ENCODE results near the gene LRRC28. TPM values are rescaled to one million over a fixed set of nuclear protein-coding genes. Genes with fewer than 3 reads are reported as not detected.

LRRC28 gene
- total RNA-seq, 4 donors from 2014 or later, result 29.3 to 39.7 (median 34.8) TPM

GRCh38 chr15:99402014-99402729 lies 150.9 kb downstream of the LRRC28 start:
- DNase-seq (ENCODE audit: low spot score in 2 of 2), result peak in 1 of 2 donors; percentile 74
- H3K4me3 ChIP-seq (ENCODE audit: low read depth, poor library complexity, severe bottlenecking), result no peak overlapping the region
- TF ChIP-seq POLR2A (IDR thresholded peaks at IDR 0.05) (no peak), CTCF (IDR thresholded peaks at IDR 0.05) (no peak)
- WGBS, 2 donors, result 38 to 39% methylated on average over 13 of the region's 13 CpGs
- intact Hi-C loops (cut with DNase I; ENCODE audit: low total_unique reads), result no loop called here

GRCh38 chr15:99403597-99403996 lies 152.3 kb downstream of the LRRC28 start:
- H3K4me3 ChIP-seq (ENCODE audit: low read depth, poor library complexity, severe bottlenecking), result no peak overlapping the region
- intact Hi-C loops (cut with DNase I; ENCODE audit: low total_unique reads), result no loop called here
- 84% methylated on average over 11 of the region's 11 CpGs for WGBS, 2 donors
- TF ChIP-seq POLR2A (IDR thresholded peaks at IDR 0.05) (no peak), CTCF (IDR thresholded peaks at IDR 0.05) (no peak)
- peak in 1 of 2 donors; percentile 70 for DNase-seq (ENCODE audit: low spot score in 2 of 2)

- H3K4me3 ChIP-seq (ENCODE audit: low read depth, poor library complexity, severe bottlenecking), result no peak overlapping the region
- intact Hi-C loops (cut with DNase I; ENCODE audit: low total_unique reads), result no loop called here
- WGBS, 2 donors, result 89 to 91% methylated on average over 16 of the region's 16 CpGs
- no peak for TF ChIP-seq CTCF (IDR thresholded peaks at IDR 0.05)
- no peak for TF ChIP-seq POLR2A (IDR thresholded peaks at IDR 0.05)
- peak in 1 of 2 donors; percentile 81 for DNase-seq (ENCODE audit: low spot score in 2 of 2)
These were observed 153.2 kb downstream of the LRRC28 start for GRCh38 chr15:99404454-99404853.

GRCh38 chr15:99406120-99406519 lies 154.8 kb downstream of the LRRC28 start:
- TF ChIP-seq CTCF (IDR thresholded peaks at IDR 0.05) (no peak), POLR2A (IDR thresholded peaks at IDR 0.05) (no peak)
- intact Hi-C loops (cut with DNase I; ENCODE audit: low total_unique reads), result no loop called here
- peak in 1 of 2 donors; percentile 74 for DNase-seq (ENCODE audit: low spot score in 2 of 2)
- H3K4me3 ChIP-seq (ENCODE audit: low read depth, poor library complexity, severe bottlenecking), result no peak overlapping the region
- WGBS, 2 donors, result 92 to 93% methylated on average over 12 of the region's 12 CpGs

GRCh38 chr15:99406716-99407487 lies 155.6 kb downstream of the LRRC28 start:
- peak in 1 of 2 donors; percentile 67 for DNase-seq (ENCODE audit: low spot score in 2 of 2)
- WGBS, 2 donors, result 91 to 97% methylated on average over 17 of the region's 17 CpGs
- H3K4me3 ChIP-seq (ENCODE audit: low read depth, poor library complexity, severe bottlenecking), result no peak overlapping the region
- intact Hi-C loops (cut with DNase I; ENCODE audit: low total_unique reads), result no loop called here
- TF ChIP-seq POLR2A (IDR thresholded peaks at IDR 0.05) (no peak), CTCF (IDR thresholded peaks at IDR 0.05) (no peak)

Measured in lower leg skin (tissue), 4 donors.